Tibial artery (tissue), 4 donors: Measurements from ENCODE around the gene PIK3C2G.

Source experiments
- DNase-seq, 2 donors: peaks; one replicate each; pipeline ENCODE4 v3.0.0-alpha.2; 2019
- H3K27ac ChIP-seq, 2 donors: fragments of 200-600 bp; sonication (generic) in 1 of 2; 1 replicate in 1 of 2; 2 replicates in 1 of 2; pipeline ENCODE4 v1.5.1; 2018 to 2019; ENCODE audit warnings: mild to moderate bottlenecking in 1 of 2
- H3K27me3 ChIP-seq, 2 donors: fragments of 200-600 bp; sonication (generic) in 1 of 2; one replicate each; pipeline versions ENCODE4 v1.5.1 to v1.6.0; 2016 to 2019
- H3K36me3 ChIP-seq, 3 donors: fragments of 200-600 bp; sonication (generic) in 2 of 3; one replicate each; pipeline ENCODE4 v1.5.1; 2016 to 2019; ENCODE audit warnings: mild to moderate bottlenecking in 2 of 3
- H3K4me1 ChIP-seq, 4 donors: fragments of 200-600 bp; sonication (generic) in 2 of 4; 1 replicate in 3 of 4; 2 replicates in 1 of 4; pipeline ENCODE4 v1.5.1; 2016 to 2019
- H3K4me3 ChIP-seq, 2 donors: fragments of 200-600 bp; sonication (generic) in 1 of 2; 1 replicate in 1 of 2; 2 replicates in 1 of 2; pipeline ENCODE4 v1.5.1; 2018 to 2019; ENCODE audit warnings: mild to moderate bottlenecking in 2 of 2
- H3K9me3 ChIP-seq, 3 donors: fragments of 200-600 bp; sonication (generic) in 1 of 3; one replicate each; pipeline ENCODE4 v1.5.1; 2016 to 2019
- intact Hi-C: fragments of 100-400 bp; cut with DNase I; formaldehyde crosslinking; loops from one replicate; pipeline ENCODE4 v1.15.0; 2023; ENCODE audit warnings: low total_unique reads
- TF ChIP-seq, protein P1 (sequence below), 2 experiments: fragments of 200-600 bp in 1 of 2; fragments of 450-650 bp in 1 of 2; IDR thresholded peaks; one replicate each; pipeline ENCODE4 v1.5.1; 2017 to 2019; ENCODE audit warnings: antibody characterized with exemption in 2 of 2, mild to moderate bottlenecking in 1 of 2, moderate library complexity in 1 of 2

The PIK3C2G gene

DNA sequence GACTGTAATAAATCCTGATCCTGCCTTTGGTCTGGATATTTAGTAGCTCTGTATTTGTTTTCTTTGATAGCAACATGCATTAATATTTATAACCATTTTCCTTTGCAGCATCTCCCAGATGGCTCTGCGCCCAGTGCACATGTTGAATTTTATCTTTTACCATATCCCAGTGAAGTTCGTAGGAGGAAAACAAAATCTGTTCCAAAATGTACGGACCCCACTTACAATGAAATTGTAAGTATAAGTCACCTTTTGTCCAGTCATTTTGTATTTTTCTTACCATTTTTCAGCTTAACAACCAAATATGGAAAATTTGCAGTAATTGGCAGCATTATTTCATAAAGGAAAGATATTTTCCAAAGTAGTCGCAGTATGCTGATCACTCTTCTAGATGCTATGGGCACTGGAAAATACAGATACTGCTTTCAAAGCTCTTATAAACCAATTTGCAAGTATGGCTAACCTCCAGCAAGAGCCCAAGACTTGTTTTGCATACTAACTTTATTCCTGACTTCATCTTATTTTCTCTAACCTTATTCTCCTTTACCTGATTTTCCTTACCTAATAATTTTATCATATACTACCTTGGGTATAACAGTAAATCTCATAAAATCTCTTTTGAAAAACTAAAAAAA, 379.1 kb downstream of the PIK3C2G start:
- no peak overlapping the region for H3K4me3 ChIP-seq
- H3K27me3 ChIP-seq, result no peaks in the 10 kb centered on the region
- intact Hi-C loops, result no loop called here
- H3K4me1 ChIP-seq, result no peaks in the 10 kb centered on the region
- TF ChIP-seq, protein P1, sequence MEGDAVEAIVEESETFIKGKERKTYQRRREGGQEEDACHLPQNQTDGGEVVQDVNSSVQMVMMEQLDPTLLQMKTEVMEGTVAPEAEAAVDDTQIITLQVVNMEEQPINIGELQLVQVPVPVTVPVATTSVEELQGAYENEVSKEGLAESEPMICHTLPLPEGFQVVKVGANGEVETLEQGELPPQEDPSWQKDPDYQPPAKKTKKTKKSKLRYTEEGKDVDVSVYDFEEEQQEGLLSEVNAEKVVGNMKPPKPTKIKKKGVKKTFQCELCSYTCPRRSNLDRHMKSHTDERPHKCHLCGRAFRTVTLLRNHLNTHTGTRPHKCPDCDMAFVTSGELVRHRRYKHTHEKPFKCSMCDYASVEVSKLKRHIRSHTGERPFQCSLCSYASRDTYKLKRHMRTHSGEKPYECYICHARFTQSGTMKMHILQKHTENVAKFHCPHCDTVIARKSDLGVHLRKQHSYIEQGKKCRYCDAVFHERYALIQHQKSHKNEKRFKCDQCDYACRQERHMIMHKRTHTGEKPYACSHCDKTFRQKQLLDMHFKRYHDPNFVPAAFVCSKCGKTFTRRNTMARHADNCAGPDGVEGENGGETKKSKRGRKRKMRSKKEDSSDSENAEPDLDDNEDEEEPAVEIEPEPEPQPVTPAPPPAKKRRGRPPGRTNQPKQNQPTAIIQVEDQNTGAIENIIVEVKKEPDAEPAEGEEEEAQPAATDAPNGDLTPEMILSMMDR (IDR thresholded peaks at IDR 0.05), result no peak
- H3K9me3 ChIP-seq, result no peaks in the 10 kb centered on the region
- DNase-seq, result no peak
- H3K36me3 ChIP-seq, result no peaks in the 10 kb centered on the region
- H3K27ac ChIP-seq, result no peak overlapping the region

DNA sequence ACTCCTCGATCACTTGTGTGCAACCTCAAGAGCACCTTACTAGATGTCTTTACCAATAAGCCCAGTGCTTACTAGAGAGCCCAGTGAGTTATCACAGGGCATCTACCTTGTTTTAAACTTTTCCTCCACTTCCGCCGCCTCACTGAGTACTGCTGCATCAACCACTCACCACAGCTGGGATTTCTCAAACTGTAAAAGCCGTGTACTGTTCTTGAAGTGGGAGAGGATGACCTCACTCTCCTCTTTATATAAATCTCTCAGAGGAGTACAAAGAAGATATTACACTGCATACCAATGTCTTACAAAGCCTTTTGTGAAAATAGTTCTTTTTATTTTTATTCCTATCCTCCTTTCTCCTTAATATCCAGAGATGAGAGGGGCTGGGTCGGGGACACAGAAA, 382.4 kb downstream of the PIK3C2G start:
- Histone ChIP-seq H3K27ac (no peak overlapping the region), H3K4me1 (no peaks in the 10 kb centered on the region)
- no peak for DNase-seq

DNA sequence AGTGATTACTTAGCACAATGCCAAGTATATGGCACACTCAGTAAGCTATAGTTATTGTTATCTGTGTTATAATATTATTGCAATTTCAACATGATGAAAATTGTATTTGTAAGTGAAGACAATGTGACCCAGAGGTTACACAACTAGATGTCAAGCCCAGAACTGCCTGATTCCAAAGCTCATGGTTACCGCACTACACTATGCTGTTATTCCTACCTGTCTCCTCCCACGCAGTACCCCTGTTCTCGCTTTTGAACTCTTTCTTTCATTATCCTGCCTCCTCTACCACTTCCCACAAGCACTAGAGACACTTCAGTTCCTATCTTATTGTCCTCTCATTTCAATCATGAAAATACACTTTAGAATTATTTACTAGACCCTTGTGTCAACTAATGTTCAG, 383.2 kb downstream of the PIK3C2G start:
- TF ChIP-seq, protein P1 (IDR thresholded peaks at IDR 0.05), result no peak
- H3K9me3 ChIP-seq, result no peaks in the 10 kb centered on the region
- H3K27ac ChIP-seq, result no peak overlapping the region
- H3K4me1 ChIP-seq, result no peaks in the 10 kb centered on the region
- H3K27me3 ChIP-seq, result no peaks in the 10 kb centered on the region
- H3K36me3 ChIP-seq, result no peaks in the 10 kb centered on the region
- intact Hi-C loops, result no loop called here
- DNase-seq, result no peak
- H3K4me3 ChIP-seq, result no peak overlapping the region

More for the DNA sequence above, 382.4 kb downstream of the PIK3C2G start:
- H3K36me3 ChIP-seq, result no peaks in the 10 kb centered on the region
- H3K4me3 ChIP-seq, result no peak overlapping the region
- no peaks in the 10 kb centered on the region for H3K27me3 ChIP-seq
- intact Hi-C loops, result no loop called here
- H3K9me3 ChIP-seq, result no peaks in the 10 kb centered on the region
- TF ChIP-seq, protein P1 (IDR thresholded peaks at IDR 0.05), result no peak

GRCh38 chr12:18646286-18646890, 385.1 kb downstream of the PIK3C2G start:
- no peak overlapping the region for H3K27ac ChIP-seq
- TF ChIP-seq, protein P1 (IDR thresholded peaks at IDR 0.05), result no peak
- no peaks in the 10 kb centered on the region for H3K4me1 ChIP-seq
- no peaks in the 10 kb centered on the region for H3K27me3 ChIP-seq
- intact Hi-C loops, result no loop called here
- H3K36me3 ChIP-seq, result no peaks in the 10 kb centered on the region
- no peak overlapping the region for H3K4me3 ChIP-seq
- H3K9me3 ChIP-seq, result no peaks in the 10 kb centered on the region
- no peak for DNase-seq

DNA sequence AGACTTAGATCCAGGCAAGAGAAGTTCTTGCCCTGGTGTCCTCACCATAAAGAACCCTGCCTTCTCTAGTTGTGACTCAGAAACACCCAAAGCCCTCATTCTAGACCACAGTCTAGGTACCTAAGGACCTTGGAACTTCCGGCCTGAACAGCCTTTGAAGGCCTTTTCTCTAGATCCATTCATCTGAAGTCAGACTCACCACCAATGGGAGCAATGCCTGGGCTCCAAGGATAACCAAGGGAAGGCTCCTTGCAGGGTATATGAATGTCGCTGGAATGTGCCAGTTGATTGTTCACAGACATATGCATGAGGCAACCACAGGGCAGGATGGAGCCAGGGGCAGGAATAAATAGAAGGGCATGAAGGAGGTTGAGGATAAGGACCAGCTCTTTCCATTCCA, 390.2 kb downstream of the PIK3C2G start:
- H3K4me3 ChIP-seq, result no peak overlapping the region
- no peaks in the 10 kb centered on the region for H3K27me3 ChIP-seq
- TF ChIP-seq, protein P1 (IDR thresholded peaks at IDR 0.05), result no peak
- H3K4me1 ChIP-seq, result no peaks in the 10 kb centered on the region
- no peaks in the 10 kb centered on the region for H3K9me3 ChIP-seq
- no peak overlapping the region for H3K27ac ChIP-seq
- H3K36me3 ChIP-seq, result no peaks in the 10 kb centered on the region
- DNase-seq, result no peak
- intact Hi-C loops, result no loop called here
